T-helper 1 cell treated with Interleukin-12 subunit alpha and Interleukin-12 subunit beta and Interleukin-4 antibody, amounts not matched to agents 30 ng/mL and 1 ng/mL, for 36 hours (primary cell): ENCODE data around the gene CNNM2. TPM values are rescaled to one million over a fixed set of nuclear protein-coding genes. Genes with fewer than 3 reads are reported as not detected.
"Not testable (repeated sequence)": the region's sequence is repeated elsewhere in the genome, so short reads cannot be mapped to it uniquely, and the experiment has no call there.

Experiments
- intact Hi-C: fragments of 100-400 bp; cut with micrococcal nuclease; formaldehyde crosslinking; loops from one replicate; pipeline ENCODE4 v1.15.1; 2024
- total RNA-seq: library from RNA; stranded (reverse); gene quantifications from 2 replicates; pipeline ENCODE4 v1.2.3, GENCODE V29; 2022

Gene CNNM2
- total RNA-seq, 1 donor from 2014 or later, result 6.8 TPM

GRCh38 chr10:102923601-102924000 lies 5.5 kb downstream of the CNNM2 start:
- intact Hi-C loops, result no loop called here

GRCh38 chr10:102926842-102927241 lies 8.7 kb downstream of the CNNM2 start:
- intact Hi-C loops, result no loop called here

- intact Hi-C loops, result no loop called here
Measured at GRCh38 chr10:102927311-102928010, 9.4 kb downstream of the CNNM2 start.

GRCh38 chr10:102928442-102928841 lies 10.3 kb downstream of the CNNM2 start:
- intact Hi-C loops, result not testable (repeated sequence)

- intact Hi-C loops, result no loop called here
Measured at GRCh38 chr10:102930720-102931119, 12.6 kb downstream of the CNNM2 start.

GRCh38 chr10:102931643-102932042 lies 13.5 kb downstream of the CNNM2 start:
- intact Hi-C loops, result no loop called here

- intact Hi-C loops, result no loop called here
Measured at GRCh38 chr10:102935505-102935904, 17.4 kb downstream of the CNNM2 start.

GRCh38 chr10:102935939-102936605 lies 18.0 kb downstream of the CNNM2 start:
- intact Hi-C loops, result no loop called here

- intact Hi-C loops, result no loop called here
Measured at GRCh38 chr10:102941401-102941800, 23.3 kb downstream of the CNNM2 start.

GRCh38 chr10:102945449-102945848 lies 27.4 kb downstream of the CNNM2 start:
- intact Hi-C loops, result no loop called here

- intact Hi-C loops, result no loop called here
Measured at GRCh38 chr10:102945962-102946361, 27.9 kb downstream of the CNNM2 start.

GRCh38 chr10:102946992-102947391 lies 28.9 kb downstream of the CNNM2 start:
- intact Hi-C loops, result no loop called here

- intact Hi-C loops, result no loop called here
Measured at GRCh38 chr10:102948176-102948575, 30.1 kb downstream of the CNNM2 start.

- intact Hi-C loops, result no loop called here
Measured at GRCh38 chr10:102948786-102949185, 30.7 kb downstream of the CNNM2 start.

GRCh38 chr10:102949916-102950315 lies 31.8 kb downstream of the CNNM2 start:
- intact Hi-C loops, result no loop called here

- intact Hi-C loops, result no loop called here
Measured at GRCh38 chr10:102951316-102951715, 33.2 kb downstream of the CNNM2 start.

GRCh38 chr10:102959360-102959759 lies 41.3 kb downstream of the CNNM2 start:
- intact Hi-C loops, result no loop called here

- intact Hi-C loops, result no loop called here
Measured at GRCh38 chr10:102960157-102960556, 42.1 kb downstream of the CNNM2 start.

GRCh38 chr10:102962267-102962666 lies 44.2 kb downstream of the CNNM2 start:
- intact Hi-C loops, result no loop called here

GRCh38 chr10:102962951-102963755 lies 45.1 kb downstream of the CNNM2 start:
- intact Hi-C loops, result no loop called here

GRCh38 chr10:102963756-102964025 lies 45.6 kb downstream of the CNNM2 start:
- intact Hi-C loops, result no loop called here

GRCh38 chr10:102964064-102964463 lies 46.0 kb downstream of the CNNM2 start:
- intact Hi-C loops, result not testable (repeated sequence)
